ENCODE data around the gene CETN2. TPM values are rescaled to one million over a fixed set of nuclear protein-coding genes. Genes with fewer than 3 reads are reported as not detected.

CETN2 gene
- total RNA-seq, 2 donors from 2014 or later = 44.1 to 54.3 TPM

- H3K9ac ChIP-seq (ENCODE audit: extremely low read depth, low read length, poor library complexity, severe bottlenecking) = no peak overlapping the region
- peaks cover 27% of the 10 kb centered on the region for H3K36me3 ChIP-seq (ENCODE audit: control insufficient read depth, insufficient read depth, low read length)
- H3K27me3 ChIP-seq (ENCODE audit: control insufficient read depth, insufficient read depth, low read length, poor library complexity, severe bottlenecking) = no peaks in the 10 kb centered on the region
- no peak overlapping the region for H3K27ac Mint-ChIP-seq
- no peak for DNase-seq
- H3K4me3 Mint-ChIP-seq = no peak overlapping the region
- no peak overlapping the region for H3K27ac ChIP-seq (ENCODE audit: low read depth, low read length)
- H3K9me3 Mint-ChIP-seq = peaks cover 59% of the 10 kb centered on the region
- peaks cover 50% of the 10 kb centered on the region for H3K36me3 Mint-ChIP-seq (ENCODE audit: low read depth)
- no peak overlapping the region for H3K4me3 ChIP-seq (ENCODE audit: low read length)
- no peaks in the 10 kb centered on the region for H3K9me3 ChIP-seq (ENCODE audit: control insufficient read depth, low read length)
- no peaks in the 10 kb centered on the region for H3K27me3 Mint-ChIP-seq (ENCODE audit: insufficient read depth)
- TF ChIP-seq CTCF (conservative IDR thresholded peaks at IDR 0.05) = no peak
- WGBS, 2 experiments (ENCODE audit: insufficient coverage in 1 of 2, insufficient read length in 1 of 2) = 83 to 91% methylated on average over 1 to 17 of the region's 17 CpGs
- no peaks in the 10 kb centered on the region for H3K4me1 ChIP-seq (ENCODE audit: control insufficient read depth, insufficient read depth, low read length)
- no peaks in the 10 kb centered on the region for H3K4me1 Mint-ChIP-seq
Measured at GRCh38 chrX:152865232-152865920, 34.8 kb upstream of the CETN2 start.

- H3K9me3 Mint-ChIP-seq = peaks cover 51% of the 10 kb centered on the region
- Histone ChIP-seq H3K27ac (ENCODE audit: low read depth, low read length) (no peak overlapping the region), H3K36me3 (ENCODE audit: control insufficient read depth, insufficient read depth, low read length) (peaks cover 32% of the 10 kb centered on the region), H3K9me3 (ENCODE audit: control insufficient read depth, low read length) (no peaks in the 10 kb centered on the region), H3K27me3 (ENCODE audit: control insufficient read depth, insufficient read depth, low read length, poor library complexity, severe bottlenecking) (no peaks in the 10 kb centered on the region), H3K4me3 (ENCODE audit: low read length) (no peak overlapping the region), H3K9ac (ENCODE audit: extremely low read depth, low read length, poor library complexity, severe bottlenecking) (no peak overlapping the region), H3K4me1 (ENCODE audit: control insufficient read depth, insufficient read depth, low read length) (no peaks in the 10 kb centered on the region)
- H3K36me3 Mint-ChIP-seq (ENCODE audit: low read depth) = peaks cover 45% of the 10 kb centered on the region
- WGBS, 2 experiments (ENCODE audit: insufficient coverage in 1 of 2, insufficient read length in 1 of 2) = 93 to 100% methylated on average over 2 to 4 of the region's 6 CpGs
- no peaks in the 10 kb centered on the region for H3K4me1 Mint-ChIP-seq
- DNase-seq = no peak
- H3K27me3 Mint-ChIP-seq (ENCODE audit: insufficient read depth) = no peaks in the 10 kb centered on the region
- no peak overlapping the region for H3K27ac Mint-ChIP-seq
- no peak overlapping the region for H3K4me3 Mint-ChIP-seq
- no peak for TF ChIP-seq CTCF (conservative IDR thresholded peaks at IDR 0.05)
Measured at GRCh38 chrX:152861826-152862225, 31.3 kb upstream of the CETN2 start.

- Histone ChIP-seq H3K36me3 (ENCODE audit: control insufficient read depth, insufficient read depth, low read length) (peaks cover 36% of the 10 kb centered on the region), H3K27me3 (ENCODE audit: control insufficient read depth, insufficient read depth, low read length, poor library complexity, severe bottlenecking) (no peaks in the 10 kb centered on the region), H3K27ac (ENCODE audit: low read depth, low read length) (no peak overlapping the region), H3K9ac (ENCODE audit: extremely low read depth, low read length, poor library complexity, severe bottlenecking) (no peak overlapping the region), H3K4me1 (ENCODE audit: control insufficient read depth, insufficient read depth, low read length) (no peaks in the 10 kb centered on the region), H3K9me3 (ENCODE audit: control insufficient read depth, low read length) (no peaks in the 10 kb centered on the region), H3K4me3 (ENCODE audit: low read length) (no peak overlapping the region)
- no peak overlapping the region for H3K27ac Mint-ChIP-seq
- H3K4me3 Mint-ChIP-seq = no peak overlapping the region
- no peaks in the 10 kb centered on the region for H3K27me3 Mint-ChIP-seq (ENCODE audit: insufficient read depth)
- H3K9me3 Mint-ChIP-seq = peaks cover 45% of the 10 kb centered on the region
- H3K4me1 Mint-ChIP-seq = no peaks in the 10 kb centered on the region
- no peak for TF ChIP-seq CTCF (conservative IDR thresholded peaks at IDR 0.05)
- 82 to 100% methylated on average over 1 to 3 of the region's 3 CpGs for WGBS, 2 experiments (ENCODE audit: insufficient coverage in 1 of 2, insufficient read length in 1 of 2)
- no peak for DNase-seq
- peaks cover 45% of the 10 kb centered on the region for H3K36me3 Mint-ChIP-seq (ENCODE audit: low read depth)
Measured at GRCh38 chrX:152861116-152861515, 30.6 kb upstream of the CETN2 start.
